Aorta (tissue), 5 donors: ENCODE measurements around the gene NLK. TPM values are rescaled to one million over a fixed set of nuclear protein-coding genes. Genes with fewer than 3 reads are reported as not detected.
"Not testable (repeated sequence)": the region's sequence is repeated elsewhere in the genome, so short reads cannot be mapped to it uniquely, and the experiment has no call there.

ENCODE experiments used
- ATAC-seq: fragments of 200-7000 bp; cut with Tn5 transposase; one replicate; pipeline ENCODE4 v1.9.1; 2022; ENCODE audit warnings: moderate library complexity; ENCODE audit not compliant: low FRiP score
- DNase-seq, 2 donors: peaks; one replicate each; pipeline ENCODE4 v3.0.0-alpha.2; 2020
- H3K27ac ChIP-seq, 2 donors: one replicate each; pipeline ENCODE4 v1.5.1; 2013; ENCODE audit warnings: low read length in 2 of 2, mild to moderate bottlenecking in 2 of 2, moderate library complexity in 2 of 2, control low read depth in 1 of 2, inconsistent platforms in 1 of 2, low read depth in 1 of 2
- H3K27me3 ChIP-seq, 2 donors: one replicate each; pipeline ENCODE4 v1.6.1; 2013; ENCODE audit warnings: control low read depth in 1 of 2, low read length in 1 of 2, mild to moderate bottlenecking in 1 of 2, moderate library complexity in 1 of 2; ENCODE audit not compliant: insufficient read depth in 2 of 2, control insufficient read depth in 1 of 2
- H3K36me3 ChIP-seq, 2 donors: one replicate each; pipeline ENCODE4 v1.6.1; 2013; ENCODE audit warnings: control low read depth in 1 of 2, low read length in 1 of 2, mild to moderate bottlenecking in 1 of 2; ENCODE audit not compliant: insufficient read depth in 2 of 2, control insufficient read depth in 1 of 2
- H3K4me1 ChIP-seq, 2 donors: one replicate each; pipeline ENCODE4 v1.6.1; 2013; ENCODE audit warnings: low read length in 2 of 2, control low read depth in 1 of 2, mild to moderate bottlenecking in 1 of 2, moderate library complexity in 1 of 2; ENCODE audit not compliant: insufficient read depth in 2 of 2, control insufficient read depth in 1 of 2
- H3K4me3 ChIP-seq, 2 donors: one replicate each; pipeline ENCODE4 v1.5.1; 2013; ENCODE audit warnings: low read length in 2 of 2, control low read depth in 1 of 2, mild to moderate bottlenecking in 1 of 2
- H3K9me3 ChIP-seq: one replicate; pipeline ENCODE4 v1.6.1; 2013; ENCODE audit warnings: mild to moderate bottlenecking, low read length; ENCODE audit not compliant: control insufficient read depth
- WGBS, 2 donors: extraction: QIAGEN DNeasy Blood & Tissue Kit; methylation state at CpG; one replicate each; pipeline ENCODE4 v1.1.7; 2013; 5-methylcytosine and 5-hydroxymethylcytosine counted together
- intact Hi-C, 2 donors: fragments of 100-400 bp; cut with DNase I; formaldehyde crosslinking; loops; one replicate each; pipeline versions ENCODE4 v1.14.2 to v1.15.0; 2022
- polyA plus RNA-seq, 2 donors: library from polyadenylated mRNA; stranded (reverse); fragments of 200-250 nt; gene quantifications; one replicate each; pipeline ENCODE4 v1.2.3, GENCODE V29; 2013
- total RNA-seq, 2 donors: library from RNA; stranded (reverse); fragmentation: NEBNext Ultra II Directional; extraction: Animal tissue kit (Norgen Biotek cat#: 25700); gene quantifications; one replicate each; pipeline ENCODE4 v1.2.1, GENCODE V29; 2021
- donor health status: healthy with polysubstance abuse.
- donor health status: Bipolar disorder and iron deficiency.
- donor health status: DM: no; HTN: no; CAD: no.
- donor health status: DM: no; HTN: no; CAD: no.
- donor health status: DM: yes; HTN: yes; CAD: no.

The NLK gene
- total and polyA plus RNA-seq, 4 donors = 5.5 to 17.2 (median 14.0) TPM

GRCh38 chr17:28072936-28073533 is 30.6 kb downstream of the NLK start:
- Histone ChIP-seq H3K9me3 (peaks cover 1% of the 10 kb centered on the region), H3K36me3 (no peaks in the 10 kb centered on the region), H3K27me3 (no peaks in the 10 kb centered on the region), H3K4me3 (no peak overlapping the region), H3K4me1 (no peaks in the 10 kb centered on the region), H3K27ac (no peak overlapping the region)
- no peak for DNase-seq
- ATAC-seq = no peak
- intact Hi-C loops = no loop called here
- 94 to 95% methylated on average over 2 of the region's 2 CpGs for WGBS, 2 donors

- DNase-seq (no peak), ATAC-seq (no peak)
- Histone ChIP-seq H3K4me3 (no peak overlapping the region), H3K36me3 (no peaks in the 10 kb centered on the region), H3K4me1 (no peaks in the 10 kb centered on the region), H3K27me3 (no peaks in the 10 kb centered on the region), H3K27ac (no peak overlapping the region), H3K9me3 (peaks cover 1% of the 10 kb centered on the region)
- intact Hi-C loops = no loop called here
- 88 to 89% methylated on average over 3 of the region's 3 CpGs for WGBS, 2 donors
Observed at GRCh38 chr17:28074010-28074409, 31.5 kb downstream of the NLK start.

GRCh38 chr17:28076144-28076543 is 33.7 kb downstream of the NLK start:
- H3K4me1 ChIP-seq = no peaks in the 10 kb centered on the region
- ATAC-seq (no peak), DNase-seq (no peak)
- no peak overlapping the region for H3K27ac ChIP-seq
- no peaks in the 10 kb centered on the region for H3K27me3 ChIP-seq
- intact Hi-C loops = no loop called here
- no peak overlapping the region for H3K4me3 ChIP-seq
- H3K36me3 ChIP-seq = no peaks in the 10 kb centered on the region
- 95 to 100% methylated on average over 1 of the region's 1 CpG for WGBS, 2 donors
- H3K9me3 ChIP-seq = peaks cover 1% of the 10 kb centered on the region

- intact Hi-C loops = not testable (repeated sequence)
- 95 to 98% methylated on average over 6 of the region's 6 CpGs for WGBS, 2 donors
Observed at GRCh38 chr17:28077140-28077539, 34.7 kb downstream of the NLK start.

GRCh38 chr17:28078341-28079229 is 36.1 kb downstream of the NLK start:
- Histone ChIP-seq H3K4me1 (no peaks in the 10 kb centered on the region), H3K4me3 (no peak overlapping the region), H3K9me3 (no peaks in the 10 kb centered on the region), H3K36me3 (no peaks in the 10 kb centered on the region), H3K27ac (no peak overlapping the region), H3K27me3 (no peaks in the 10 kb centered on the region)
- no peak for DNase-seq
- ATAC-seq = no peak
- WGBS, 2 donors = 72 to 88% methylated on average over 3 of the region's 3 CpGs
- intact Hi-C loops = no loop called here

More at GRCh38 chr17:28077140-28077539, 34.7 kb downstream of the NLK start:
- not testable (repeated sequence) for H3K27me3 ChIP-seq, H3K4me1 ChIP-seq, H3K9me3 ChIP-seq, DNase-seq, H3K27ac ChIP-seq, ATAC-seq, H3K4me3 ChIP-seq, H3K36me3 ChIP-seq

- Histone ChIP-seq H3K9me3 (no peaks in the 10 kb centered on the region), H3K36me3 (no peaks in the 10 kb centered on the region), H3K27ac (no peak overlapping the region), H3K4me3 (no peak overlapping the region), H3K27me3 (no peaks in the 10 kb centered on the region), H3K4me1 (no peaks in the 10 kb centered on the region)
- no peak for ATAC-seq
- intact Hi-C loops = no loop called here
- 89 to 95% methylated on average over 2 of the region's 2 CpGs for WGBS, 2 donors
- DNase-seq = no peak
Observed at GRCh38 chr17:28081467-28081866, 39.0 kb downstream of the NLK start.

- H3K27ac ChIP-seq = no peak overlapping the region
- H3K36me3 ChIP-seq = no peaks in the 10 kb centered on the region
- no peaks in the 10 kb centered on the region for H3K27me3 ChIP-seq
- H3K9me3 ChIP-seq = no peaks in the 10 kb centered on the region
- no peak overlapping the region for H3K4me3 ChIP-seq
- ATAC-seq (no peak), DNase-seq (no peak)
- H3K4me1 ChIP-seq = no peaks in the 10 kb centered on the region
- intact Hi-C loops = no loop called here
- 94 to 97% methylated on average over 2 of the region's 2 CpGs for WGBS, 2 donors
Observed at GRCh38 chr17:28085766-28086165, 43.3 kb downstream of the NLK start.

GRCh38 chr17:28086519-28086918 is 44.0 kb downstream of the NLK start:
- no peak for DNase-seq
- intact Hi-C loops = no loop called here
- Histone ChIP-seq H3K4me1 (no peaks in the 10 kb centered on the region), H3K27me3 (no peaks in the 10 kb centered on the region), H3K4me3 (no peak overlapping the region), H3K27ac (no peak overlapping the region), H3K36me3 (no peaks in the 10 kb centered on the region), H3K9me3 (no peaks in the 10 kb centered on the region)
- ATAC-seq = no peak
- WGBS, 2 donors = 96 to 98% methylated on average over 4 of the region's 4 CpGs

GRCh38 chr17:28087743-28088142 is 45.3 kb downstream of the NLK start:
- Histone ChIP-seq H3K4me3 (no peak overlapping the region), H3K36me3 (no peaks in the 10 kb centered on the region), H3K27me3 (no peaks in the 10 kb centered on the region), H3K27ac (no peak overlapping the region), H3K4me1 (peaks cover 0 to 2% of the 10 kb centered on the region in 2 donors), H3K9me3 (no peaks in the 10 kb centered on the region)
- intact Hi-C loops = no loop called here
- no peak for DNase-seq
- no peak for ATAC-seq
